T-helper 1 cell (primary cell): Measurements from ENCODE around the gene CHCHD6.

Source experiments
- DNase-seq, 5 donors: peaks; one replicate each; pipeline ENCODE4 v3.0.0-alpha.2; 2012 to 2020

The CHCHD6 gene

DNA sequence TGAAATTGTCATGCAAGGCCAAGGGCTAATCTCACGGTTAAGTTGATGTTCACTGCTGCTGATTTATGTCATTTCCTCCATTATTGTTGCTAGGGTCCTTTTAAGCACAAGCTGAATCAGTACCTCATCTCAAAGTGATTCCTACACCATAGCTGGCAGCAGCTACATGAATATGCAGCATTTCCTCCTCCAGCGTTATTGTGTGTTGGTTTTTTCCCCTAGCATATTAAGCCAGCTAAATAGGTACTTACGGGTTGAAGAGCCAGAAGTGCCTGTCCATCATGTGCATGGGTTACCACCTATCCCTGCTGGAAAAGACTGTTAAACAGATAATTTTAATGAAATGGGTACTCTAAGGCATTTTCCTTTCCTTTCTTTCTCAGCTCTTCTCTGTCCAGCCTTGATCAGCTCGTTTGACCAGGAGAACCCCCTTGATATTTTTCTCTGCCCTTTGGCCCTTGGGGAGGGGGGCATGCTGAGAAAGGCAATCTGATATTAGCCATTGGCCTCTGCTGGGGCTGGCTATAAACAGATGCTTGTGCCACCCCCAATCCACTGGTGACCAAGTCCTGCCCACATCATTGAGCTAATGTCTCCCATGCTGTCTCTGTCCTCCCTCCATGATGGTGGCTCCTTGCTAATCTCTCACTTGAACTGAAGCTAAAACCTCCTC lies 163.3 kb downstream of the CHCHD6 start:
- no peak for DNase-seq

DNA sequence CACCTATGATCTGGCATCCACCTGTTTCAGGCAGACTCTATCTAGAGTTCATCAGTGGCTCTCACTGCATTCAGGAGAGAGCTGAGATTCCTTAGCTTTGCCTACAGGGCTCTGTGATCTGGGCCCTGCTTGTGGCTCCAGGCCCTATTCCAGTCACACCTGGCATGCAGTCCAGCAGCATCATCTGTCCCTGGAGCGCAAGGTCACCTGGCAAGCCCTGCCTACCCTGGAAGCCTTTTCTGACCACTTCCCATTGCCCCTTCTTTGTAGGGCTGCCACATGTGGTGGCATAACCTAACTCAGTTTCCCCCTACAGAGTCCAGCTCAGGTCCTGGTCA lies 163.8 kb downstream of the CHCHD6 start:
- DNase-seq: no peak

DNA sequence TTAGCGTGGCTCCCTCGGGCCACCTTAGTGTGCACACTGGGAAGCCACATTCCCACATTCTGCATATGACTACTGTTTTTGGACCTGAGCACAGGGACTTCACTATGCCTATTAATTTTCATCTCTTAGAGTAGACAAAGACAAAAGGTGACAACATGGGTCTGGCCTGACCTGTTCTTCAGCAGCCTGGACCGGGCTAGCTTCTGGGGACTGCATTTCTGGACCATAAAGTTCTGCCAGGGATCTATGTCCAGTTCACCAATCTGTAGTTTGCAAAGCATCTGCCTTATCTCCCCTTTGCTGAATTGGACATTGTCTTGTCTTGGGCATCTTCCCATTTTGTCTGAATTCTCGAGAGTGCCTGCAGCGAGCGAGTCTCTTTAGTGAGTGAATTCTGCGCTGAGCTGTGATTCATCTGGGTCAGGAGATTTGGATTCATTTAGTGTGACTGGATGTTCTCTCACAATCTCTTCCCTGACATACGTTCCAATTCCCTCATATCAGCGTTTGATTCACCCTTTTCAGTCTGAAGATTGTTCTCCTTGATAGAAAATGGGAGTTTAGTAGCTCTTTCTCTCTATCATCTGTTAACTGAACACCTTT lies 166.7 kb downstream of the CHCHD6 start:
- DNase-seq: no peak

DNA sequence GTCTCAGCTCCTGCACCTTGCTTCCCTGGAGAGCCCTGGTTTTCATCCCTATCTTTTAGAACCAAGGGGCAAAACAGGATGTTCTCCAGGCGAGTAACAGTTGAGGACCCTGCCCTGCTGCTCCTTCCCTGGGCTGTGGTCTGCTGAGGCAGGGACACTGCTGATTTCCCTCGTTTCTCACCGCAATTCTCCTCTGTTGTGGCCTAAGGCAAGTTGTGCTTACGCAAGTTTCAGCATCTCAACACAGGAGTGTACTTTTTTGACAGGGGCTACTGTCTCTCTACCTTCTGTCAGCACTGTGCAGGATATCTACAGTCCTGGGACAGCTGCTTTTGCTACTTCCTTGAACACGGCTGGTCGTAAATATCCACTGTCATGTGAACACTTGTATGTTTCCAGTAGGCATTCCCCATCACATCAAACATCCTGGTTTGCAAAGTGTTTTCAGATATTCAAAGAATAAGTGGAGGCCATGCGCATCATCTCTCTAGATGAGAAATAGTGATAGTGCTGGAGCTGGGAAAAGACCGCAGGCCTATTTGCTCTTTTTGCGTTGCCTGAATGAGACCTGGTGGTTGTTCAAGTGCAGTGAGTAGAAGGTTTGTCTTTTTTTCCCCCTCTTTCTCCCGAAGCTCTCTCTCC lies 168.8 kb downstream of the CHCHD6 start:
- no peak for DNase-seq

DNA sequence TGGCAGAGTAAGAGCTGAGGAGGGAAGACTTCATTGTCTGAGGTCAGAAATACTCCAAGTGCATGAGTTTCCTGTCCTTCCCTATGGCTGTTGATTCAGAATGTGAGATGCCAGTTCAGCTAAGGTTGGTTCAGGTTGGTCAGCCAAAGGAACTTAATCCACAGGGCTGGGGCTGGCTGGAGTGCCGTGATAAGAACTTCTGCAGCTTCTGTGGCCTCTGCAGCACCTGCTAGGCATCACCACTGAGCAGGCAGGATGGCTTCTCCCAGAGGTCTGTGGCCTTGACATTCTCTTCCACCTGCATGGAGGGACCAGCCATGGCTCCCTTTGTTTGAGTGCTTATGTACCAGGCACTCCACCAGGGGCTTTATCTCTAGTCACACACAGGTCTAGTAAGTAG lies 169.4 kb downstream of the CHCHD6 start:
- DNase-seq: no peak

DNA sequence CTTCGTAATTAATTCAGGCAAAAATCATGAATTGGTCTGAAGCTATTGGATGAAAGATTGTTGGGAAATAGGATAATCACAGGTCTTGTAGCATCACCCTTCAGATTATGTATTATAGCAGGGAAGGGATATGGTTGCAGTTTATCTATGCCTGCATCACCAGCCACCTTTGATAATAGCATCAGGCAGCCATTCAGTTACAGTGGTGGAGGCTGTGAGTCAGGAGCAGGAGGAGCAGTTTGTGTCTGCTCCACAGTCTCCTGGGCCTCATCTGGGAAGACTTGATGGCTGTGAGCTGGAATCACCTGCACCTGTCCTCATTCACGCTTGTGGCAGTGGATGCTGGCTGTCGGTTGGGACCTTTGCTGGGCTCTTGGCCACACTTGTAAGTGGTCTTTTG lies 174.6 kb downstream of the CHCHD6 start:
- DNase-seq: no peak

DNA sequence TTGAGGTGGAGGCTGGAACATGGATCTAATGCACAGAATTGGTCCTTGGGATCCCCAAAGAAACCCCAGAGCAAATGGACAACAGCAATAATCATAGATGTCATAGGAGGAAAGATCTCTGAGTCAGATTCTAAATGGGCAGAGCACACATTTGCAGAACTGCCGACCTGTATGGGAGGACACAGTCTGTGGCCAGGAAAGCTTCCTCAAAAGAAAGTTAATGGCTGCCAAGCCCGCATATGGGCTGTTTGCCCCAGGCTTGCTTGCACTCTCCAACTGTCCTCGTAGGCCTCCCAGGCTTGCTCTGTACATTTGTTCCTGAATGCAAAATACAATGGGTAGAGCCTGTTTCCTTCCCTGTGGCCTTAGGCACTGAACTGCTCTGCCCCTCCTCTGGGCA lies 176.9 kb downstream of the CHCHD6 start:
- DNase-seq: no peak

DNA sequence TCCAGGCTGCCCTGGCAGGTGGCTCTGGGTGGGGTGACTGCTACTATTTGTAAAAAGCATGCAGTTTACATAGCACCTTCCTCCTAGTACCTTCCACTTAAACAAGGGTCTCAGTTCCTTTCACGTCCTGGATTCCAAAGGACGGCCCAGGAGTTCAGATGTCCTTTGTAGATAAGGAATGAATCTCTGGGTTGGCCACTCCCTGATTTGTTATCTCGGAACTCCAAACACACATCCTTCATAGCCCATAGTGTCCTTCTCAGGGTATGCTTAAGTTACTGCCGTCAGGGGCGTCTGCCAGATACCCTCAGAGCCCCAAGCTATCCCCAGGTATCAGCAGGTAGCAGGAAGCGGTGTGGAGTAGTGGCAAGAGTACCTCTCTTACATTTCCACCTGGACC lies 177.8 kb downstream of the CHCHD6 start:
- no peak for DNase-seq

DNA sequence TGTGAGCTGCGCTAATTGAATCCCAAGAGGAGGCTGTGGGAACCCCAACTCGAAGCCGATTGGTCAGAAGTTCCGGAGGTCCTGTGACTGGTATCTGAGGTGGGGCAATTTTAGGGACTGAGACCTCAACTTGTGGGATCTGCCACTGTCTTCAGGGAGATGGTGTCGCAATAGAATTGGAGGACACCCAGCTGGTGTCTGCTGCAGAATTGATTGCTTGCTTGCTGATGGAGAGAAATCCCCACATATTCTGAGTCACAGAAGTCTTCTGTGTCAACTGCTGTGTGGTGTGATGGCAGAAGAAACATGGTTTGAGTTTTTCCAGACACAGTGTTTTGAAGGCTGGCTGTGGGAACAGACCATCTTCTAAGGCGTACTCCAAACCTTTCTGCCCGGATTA lies 179.2 kb downstream of the CHCHD6 start:
- DNase-seq: no peak

DNA sequence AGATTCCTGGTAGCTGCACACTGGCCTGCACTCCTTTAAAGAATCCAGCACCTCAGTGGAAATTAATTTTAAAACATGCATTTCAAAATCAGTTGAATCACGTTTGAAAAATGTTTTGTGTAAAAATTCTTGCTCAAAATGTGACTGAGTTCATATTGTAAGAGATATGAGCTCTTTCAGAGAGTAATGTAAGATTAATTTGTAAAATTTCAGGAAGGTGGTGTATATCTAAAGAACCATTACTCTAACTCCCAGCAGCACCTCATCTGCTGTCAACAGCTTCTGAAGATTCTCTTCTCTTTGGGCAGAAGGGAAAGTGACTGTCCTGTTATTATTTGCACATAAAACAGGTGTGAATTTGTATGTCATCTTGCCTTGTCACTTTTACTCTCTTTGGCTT lies 181.4 kb downstream of the CHCHD6 start:
- no peak for DNase-seq

DNA sequence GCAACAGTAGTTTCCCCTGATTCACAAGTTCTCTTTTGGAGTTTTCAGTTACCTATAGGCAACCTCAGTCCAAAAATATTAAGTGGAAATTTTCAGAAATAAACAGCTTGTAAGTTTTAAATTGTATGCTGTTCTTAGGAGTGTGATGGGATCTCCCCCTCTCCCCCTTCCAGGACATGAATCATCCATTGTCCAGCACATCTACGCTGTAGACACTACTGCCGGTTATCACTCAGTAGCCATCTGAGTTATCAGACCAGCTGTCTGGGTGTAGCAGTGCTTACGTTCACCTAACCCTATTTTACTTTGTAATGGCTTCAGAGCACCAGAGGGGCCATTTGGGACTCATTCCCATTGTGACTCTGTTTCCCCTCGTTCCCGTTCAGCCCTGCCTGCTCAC lies 182.2 kb downstream of the CHCHD6 start:
- DNase-seq: no peak

DNA sequence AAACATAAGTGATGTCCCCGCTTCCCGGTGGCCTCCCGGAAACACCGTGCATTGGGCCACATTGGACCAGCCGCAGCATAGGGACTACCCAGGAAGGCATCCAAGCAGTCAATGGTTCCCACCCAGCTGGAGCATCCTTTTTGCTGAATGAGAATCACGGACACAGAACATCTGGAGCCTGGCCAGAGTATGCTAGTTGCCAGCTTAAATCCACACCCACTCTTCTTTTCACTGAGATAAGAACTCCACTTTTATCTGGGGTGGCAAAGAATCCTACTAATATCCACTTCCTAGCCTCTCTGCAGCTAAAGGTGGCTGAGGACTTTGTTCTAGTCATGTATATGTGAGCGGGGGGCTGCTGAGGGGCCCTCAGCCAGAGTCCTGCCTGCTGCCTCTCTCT lies 183.6 kb downstream of the CHCHD6 start:
- no peak for DNase-seq

DNA sequence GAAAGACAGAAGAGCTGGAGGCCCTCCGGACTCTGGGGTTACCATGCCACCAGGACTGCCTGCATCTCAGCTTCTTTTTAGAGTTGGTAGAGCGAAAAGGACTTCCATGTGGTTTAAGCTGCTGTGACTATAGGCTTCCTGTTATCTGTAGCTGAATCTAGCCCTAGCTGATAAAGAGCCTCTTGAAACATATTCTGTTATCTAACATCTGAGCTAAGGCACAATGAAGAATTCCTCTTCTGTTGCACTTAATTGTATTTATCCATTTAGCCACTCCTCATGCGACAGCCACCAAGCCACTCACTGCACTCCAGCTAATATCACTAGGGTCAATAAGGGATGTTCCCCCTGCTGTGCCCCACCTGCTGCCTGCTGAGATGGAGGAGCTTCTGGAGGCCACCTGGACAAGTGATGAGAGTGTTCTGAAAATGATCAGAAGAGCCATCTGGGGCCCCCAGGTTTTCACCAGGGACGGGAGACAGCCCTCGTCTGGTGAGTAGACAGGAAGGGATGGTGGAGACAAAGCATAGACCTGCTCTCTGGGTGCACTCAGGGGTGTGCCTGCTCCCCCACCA lies 184.2 kb downstream of the CHCHD6 start:
- DNase-seq: no peak

DNA sequence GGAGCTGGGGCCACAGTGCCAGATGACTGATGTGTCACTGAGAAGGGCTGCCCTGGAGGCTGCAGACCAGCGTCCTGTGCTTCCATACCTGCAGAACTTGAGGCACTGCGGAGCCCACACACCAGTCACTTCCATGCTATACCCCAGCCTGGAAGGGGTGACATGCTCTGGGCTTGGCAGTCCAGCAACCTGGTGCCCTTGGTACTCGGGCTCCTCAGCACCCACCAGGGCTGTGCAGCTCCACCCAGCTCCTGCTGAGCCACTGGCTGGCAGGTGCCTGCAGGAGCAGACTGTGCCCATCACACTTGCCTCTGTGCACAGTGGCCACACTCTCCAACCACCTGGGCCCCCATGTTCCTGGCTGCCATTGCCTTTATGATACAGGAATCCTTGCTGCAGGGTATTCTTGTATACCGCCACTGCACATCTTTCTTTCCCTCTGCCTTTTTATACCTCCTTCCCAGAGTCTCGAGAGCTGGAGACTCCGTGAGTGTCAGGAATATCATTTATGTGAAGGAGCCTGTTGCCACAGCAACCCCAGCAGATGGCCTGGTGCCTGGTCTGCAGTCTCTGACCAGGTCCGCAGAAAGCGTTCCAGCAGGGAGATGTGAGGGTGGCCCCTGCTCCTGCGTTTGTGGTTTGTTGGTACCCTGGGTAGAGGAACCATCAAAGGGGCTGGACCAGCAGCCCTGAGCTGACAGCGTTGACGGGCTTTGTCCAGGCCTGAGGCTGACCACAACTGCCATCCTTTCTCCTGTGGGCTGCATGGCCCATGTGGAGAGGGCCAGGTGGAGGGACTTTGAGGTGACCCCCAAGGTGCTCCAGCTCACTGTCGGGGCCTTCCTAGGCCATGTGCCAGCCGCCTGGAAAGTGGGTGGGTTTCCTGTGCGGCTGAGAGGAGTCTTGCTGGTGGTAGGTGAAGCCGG lies 185.5 kb downstream of the CHCHD6 start:
- no peak for DNase-seq

DNA sequence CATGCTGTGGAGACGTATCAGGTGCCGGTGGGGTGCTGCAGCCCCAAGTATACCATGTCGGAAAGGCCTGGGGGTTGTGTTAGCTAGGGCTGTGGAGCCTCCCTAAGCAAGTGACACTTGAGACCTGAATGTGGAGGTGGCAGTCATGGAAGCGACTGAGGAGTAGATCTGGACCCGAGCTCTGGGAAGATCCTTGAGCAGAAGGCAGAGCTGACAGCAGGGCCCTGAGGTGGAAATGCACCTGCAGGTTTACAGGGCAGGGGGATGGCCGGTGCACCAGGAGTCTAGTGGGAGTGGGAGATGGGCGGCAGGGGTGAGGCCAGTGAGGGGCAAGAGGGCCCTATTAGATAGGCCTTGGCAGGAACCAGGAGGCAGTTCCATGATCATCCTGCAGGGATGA lies 187.1 kb downstream of the CHCHD6 start:
- DNase-seq: no peak

DNA sequence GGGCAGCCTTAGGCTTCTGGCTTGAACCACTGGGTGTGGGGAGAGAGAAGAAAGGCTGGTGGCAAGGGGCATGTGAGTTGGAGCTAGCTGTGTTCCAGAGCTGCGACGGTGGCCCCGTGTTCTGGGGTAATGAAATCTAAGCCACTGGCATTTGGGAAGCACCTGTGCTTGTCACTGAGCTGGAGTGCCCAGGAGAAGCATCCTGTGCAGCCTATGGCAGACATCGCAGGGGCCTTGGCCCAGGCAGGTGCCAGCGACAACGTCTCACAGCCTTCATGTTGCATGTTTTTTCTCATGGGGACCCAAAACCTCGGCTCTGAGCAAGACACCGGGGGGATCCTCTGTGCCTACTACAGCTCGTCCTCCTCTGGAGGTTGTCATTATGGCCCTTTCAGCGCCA lies 187.8 kb downstream of the CHCHD6 start:
- no peak for DNase-seq

DNA sequence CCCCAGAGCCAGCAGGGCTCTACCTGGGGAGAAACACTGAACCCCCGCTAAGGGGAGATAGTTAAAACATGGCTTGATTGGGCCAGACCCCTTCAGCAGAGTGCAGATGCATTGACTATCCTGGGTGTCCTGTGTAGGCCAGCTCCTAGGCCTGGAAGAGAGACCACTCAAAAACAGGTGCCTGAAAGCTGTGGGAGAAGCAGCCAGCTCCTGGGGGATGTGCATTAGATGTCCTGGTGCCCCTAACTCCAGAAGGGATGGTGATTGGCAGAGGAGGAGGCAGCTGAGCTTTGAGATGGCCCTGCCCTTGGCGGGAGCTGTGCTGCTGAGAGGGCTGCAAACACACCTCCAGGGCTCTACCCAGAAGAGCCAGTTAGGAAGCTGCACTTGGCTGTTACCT lies 189.6 kb downstream of the CHCHD6 start:
- DNase-seq: no peak

DNA sequence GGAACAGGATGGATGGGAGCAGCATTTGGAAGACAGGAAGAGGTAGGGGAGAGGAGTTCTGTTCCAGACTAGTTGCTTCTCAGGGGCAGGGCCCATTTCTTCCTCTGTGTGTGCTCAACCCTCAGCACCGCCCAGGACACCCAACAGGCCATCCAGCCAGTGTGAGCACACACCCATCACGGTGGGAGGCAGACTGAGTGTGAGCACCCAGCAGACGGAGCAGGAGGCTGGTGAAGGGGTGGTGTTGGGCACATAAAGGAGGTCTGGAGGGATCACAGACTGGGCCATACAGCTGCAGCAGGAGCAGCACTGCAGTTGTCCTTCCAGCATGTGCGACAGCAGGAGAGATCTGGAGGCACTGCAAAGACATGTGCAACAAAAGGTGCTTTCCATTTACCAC lies 190.4 kb downstream of the CHCHD6 start:
- DNase-seq: no peak

DNA sequence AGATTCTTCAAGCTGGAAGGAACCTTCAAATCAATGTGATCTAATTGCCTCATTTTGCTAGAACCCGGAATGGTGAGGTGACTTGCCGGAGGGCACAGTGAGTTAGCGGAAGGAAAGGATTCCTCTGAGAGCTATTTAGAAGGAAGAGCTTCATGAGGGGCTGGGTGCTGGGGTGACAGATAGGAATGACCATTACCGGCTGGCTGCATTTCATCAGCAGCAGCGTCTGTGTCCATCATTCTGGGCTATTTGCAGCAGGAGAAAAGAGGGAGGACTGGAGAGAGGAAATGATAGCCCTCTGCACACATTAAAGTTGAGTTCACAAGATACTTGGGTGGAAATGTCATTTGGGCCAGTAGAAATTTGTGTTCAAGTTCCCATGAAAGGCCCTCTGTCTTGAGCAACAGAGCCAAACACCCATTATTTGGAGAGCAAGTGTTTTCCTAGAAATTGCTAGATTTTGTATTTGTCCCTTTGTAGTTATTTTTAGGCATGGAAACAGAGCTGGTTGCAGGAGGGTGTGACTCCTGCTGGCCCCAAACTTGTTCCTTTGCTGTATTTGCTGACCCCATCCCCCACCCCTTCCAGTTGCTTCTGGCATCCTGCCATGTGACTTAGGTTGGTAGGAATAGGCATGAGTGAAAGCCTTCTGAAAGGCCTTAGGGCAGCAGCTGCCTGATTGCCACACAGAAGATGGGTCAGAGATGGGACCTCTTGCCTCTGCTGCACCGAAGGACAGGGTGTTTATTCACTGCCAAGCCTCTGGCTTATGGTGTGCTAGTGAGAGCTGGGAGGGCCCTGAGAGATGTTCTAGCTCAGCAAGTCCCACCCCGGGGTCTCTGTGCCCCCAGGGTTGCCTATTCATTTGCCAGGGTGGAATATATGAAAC lies 191.4 kb downstream of the CHCHD6 start:
- no peak for DNase-seq

DNA sequence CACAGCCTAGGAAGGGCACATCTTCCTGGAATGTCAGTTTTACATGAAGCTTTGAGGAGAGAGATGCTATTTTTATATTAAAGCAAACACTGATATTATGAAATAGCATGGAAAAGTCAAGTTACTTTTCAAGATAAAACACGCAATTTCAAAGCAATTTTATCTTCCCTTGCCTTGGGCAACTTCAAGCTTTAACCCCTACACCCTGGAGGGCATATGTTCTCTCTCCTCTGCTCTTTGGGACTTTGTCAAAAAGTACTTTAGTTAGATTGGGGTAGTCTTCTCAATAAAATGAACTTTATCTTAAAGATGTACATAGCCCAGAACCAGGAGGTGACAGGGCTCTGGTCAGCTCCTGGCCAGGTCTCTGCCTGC lies 192.0 kb downstream of the CHCHD6 start:
- DNase-seq: no peak

DNA sequence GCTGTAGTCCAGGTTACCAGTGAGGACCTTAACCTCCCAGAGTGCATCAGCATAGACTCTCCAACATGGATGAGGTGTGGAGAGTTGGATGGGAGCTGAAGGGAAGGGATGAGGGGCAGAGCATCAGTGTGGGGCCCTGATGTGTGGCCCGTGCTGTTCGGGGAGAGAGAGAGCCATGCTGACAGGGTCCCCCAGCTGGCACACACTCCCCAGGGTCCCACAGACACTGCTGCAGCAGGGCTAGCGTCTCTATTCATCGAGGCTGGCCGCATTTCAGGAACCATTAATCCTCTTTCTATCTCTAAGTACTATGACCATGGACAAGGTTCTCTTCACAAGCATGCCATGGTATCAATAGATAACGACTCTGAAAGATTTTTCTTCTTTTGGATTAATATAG lies 192.9 kb downstream of the CHCHD6 start:
- DNase-seq: no peak

DNA sequence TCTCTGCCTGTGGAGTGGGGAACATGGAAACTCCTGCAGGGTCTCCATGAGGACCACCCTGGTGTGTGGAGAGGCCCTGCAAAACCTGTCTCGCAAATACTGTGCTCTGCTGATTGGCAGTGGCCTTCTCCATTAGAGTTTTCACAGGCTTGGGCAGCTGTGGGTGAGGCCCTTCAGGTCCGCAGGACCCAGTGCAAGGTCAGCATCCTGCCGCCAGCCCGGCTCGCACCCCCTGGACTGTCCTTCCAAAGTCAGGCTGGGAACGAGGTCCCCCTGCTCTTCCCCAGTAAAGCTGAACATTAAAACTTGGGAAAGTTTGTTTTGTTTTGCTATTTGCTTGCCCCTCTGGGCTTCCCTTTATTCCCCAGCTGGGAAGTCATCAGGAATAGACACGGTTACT lies 193.9 kb downstream of the CHCHD6 start:
- no peak for DNase-seq
